Gastrocnemius medialis (tissue), 4 donors: ENCODE data around the gene CLASP1.

Experiments
- POLR2A ChIP-seq, 2 donors: fragments of 450-650 bp; IDR thresholded peaks; one replicate each; pipeline ENCODE4 v1.6.1; 2017; ENCODE audit warnings: antibody characterized with exemption in 2 of 2, mild to moderate bottlenecking in 2 of 2, moderate library complexity in 2 of 2
- TF ChIP-seq, protein P1 (sequence below), 5 experiments: fragments of 450-650 bp in 3 of 5; fragments of 200-600 bp in 2 of 5; sonication (generic) in 2 of 5; IDR thresholded peaks in 4 of 5; conservative IDR thresholded peaks in 1 of 5; 1 replicate in 4 of 5; 2 replicates in 1 of 5; pipeline ENCODE4 v1.5.1; 2016 to 2019; ENCODE audit warnings: antibody characterized with exemption in 5 of 5, mild to moderate bottlenecking in 3 of 5, moderate library complexity in 3 of 5

DNA sequence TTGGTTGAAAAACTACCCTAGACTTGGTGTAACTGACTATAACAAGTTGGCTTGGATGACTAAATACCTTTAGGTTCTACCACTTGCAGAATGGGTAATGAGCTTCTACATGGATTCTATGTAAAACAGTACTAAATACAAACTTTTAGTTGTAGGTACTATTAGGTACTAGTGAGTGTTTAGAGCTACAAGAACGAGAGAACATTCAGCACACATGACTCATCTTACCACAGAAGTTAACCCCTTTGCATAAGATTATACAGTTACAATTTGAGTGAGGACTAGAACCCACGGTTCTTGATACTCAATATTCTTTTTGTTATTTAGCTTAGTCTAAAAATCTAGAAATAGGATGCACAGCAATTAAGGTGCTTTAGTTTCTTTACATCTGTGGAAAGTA lies 262.6 kb downstream of the CLASP1 start:
- TF ChIP-seq, protein P1, sequence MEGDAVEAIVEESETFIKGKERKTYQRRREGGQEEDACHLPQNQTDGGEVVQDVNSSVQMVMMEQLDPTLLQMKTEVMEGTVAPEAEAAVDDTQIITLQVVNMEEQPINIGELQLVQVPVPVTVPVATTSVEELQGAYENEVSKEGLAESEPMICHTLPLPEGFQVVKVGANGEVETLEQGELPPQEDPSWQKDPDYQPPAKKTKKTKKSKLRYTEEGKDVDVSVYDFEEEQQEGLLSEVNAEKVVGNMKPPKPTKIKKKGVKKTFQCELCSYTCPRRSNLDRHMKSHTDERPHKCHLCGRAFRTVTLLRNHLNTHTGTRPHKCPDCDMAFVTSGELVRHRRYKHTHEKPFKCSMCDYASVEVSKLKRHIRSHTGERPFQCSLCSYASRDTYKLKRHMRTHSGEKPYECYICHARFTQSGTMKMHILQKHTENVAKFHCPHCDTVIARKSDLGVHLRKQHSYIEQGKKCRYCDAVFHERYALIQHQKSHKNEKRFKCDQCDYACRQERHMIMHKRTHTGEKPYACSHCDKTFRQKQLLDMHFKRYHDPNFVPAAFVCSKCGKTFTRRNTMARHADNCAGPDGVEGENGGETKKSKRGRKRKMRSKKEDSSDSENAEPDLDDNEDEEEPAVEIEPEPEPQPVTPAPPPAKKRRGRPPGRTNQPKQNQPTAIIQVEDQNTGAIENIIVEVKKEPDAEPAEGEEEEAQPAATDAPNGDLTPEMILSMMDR (IDR thresholded peaks at IDR 0.05 in 4 of 5, conservative IDR thresholded peaks at IDR 0.05 in 1 of 5): peak in 1 of 5 experiments; percentile 3
- no peak for TF ChIP-seq POLR2A (IDR thresholded peaks at IDR 0.05)
